HCT116 (cell line): ENCODE results near the gene SIT1. TPM values are rescaled to one million over a fixed set of nuclear protein-coding genes. Genes with fewer than 3 reads are reported as not detected.

ENCODE experiments used
- ATAC-seq: fragments of 200-7000 bp; cut with Tn5 transposase; 2 replicates; pipeline ENCODE4 v1.9.1; 2020; ENCODE audit warnings: mild to moderate bottlenecking, moderate library complexity
- BruUV-seq: library from RNA; stranded (reverse); fragments of 400-500 nt; replicated peaks from 2 replicates; lab custom pipeline; 2021; lab: Mats Ljungman, UMichigan
- CTCF ChIA-PET: fragments of 300-600 bp; sonication (Branson Sonifier 250); formaldehyde crosslinking; loops from one replicate; lab custom pipeline; 2021; ENCODE audit warnings: antibody characterized with exemption; lab: Charles Lee
- POLR2A ChIA-PET: fragments of 300-600, 350-600 bp; sonication (Branson Sonifier 250); formaldehyde crosslinking; loops from one replicate; lab custom pipeline; 2021; ENCODE audit warnings: antibody characterized with exemption; lab: Charles Lee
- RAD21 ChIA-PET, 2 experiments: fragments of 300-600 bp; sonication (Branson Sonifier 250); formaldehyde crosslinking; loops; one replicate each; lab custom pipeline; 2023; ENCODE audit warnings: low total read pairs in 2 of 2; ENCODE audit not compliant: uncharacterized antibody in 2 of 2, unreplicated experiment in 2 of 2, low non-redundant PET in 1 of 2; lab: Charles Lee
- DNase-seq: peaks from one replicate; pipeline ENCODE4 v3.0.0-alpha.2; 2010; ENCODE audit warnings: low read depth, low spot score
- H2AFZ ChIP-seq: fragments of 200-600 bp; shearing (Covaris generic), sonication (generic); 2 replicates; pipeline ENCODE4 v1.6.1; 2017; ENCODE audit warnings: low read depth, mixed run types, mixed read lengths, antibody characterized with exemption, low read length; ENCODE audit not compliant: poor library complexity, severe bottlenecking
- H3K27ac ChIP-seq: 2 replicates; pipeline ENCODE4 v1.5.1; 2012; ENCODE audit warnings: low read depth, low read length
- H3K27me3 ChIP-seq: fragments of 200-600 bp; sonication (generic); 2 replicates; pipeline ENCODE4 v1.6.1; 2016; ENCODE audit warnings: mixed run types, low read length, mixed read lengths; ENCODE audit not compliant: insufficient read depth
- H3K36me3 ChIP-seq, 2 experiments: fragments of 200-500 bp in 1 of 2; fragments of 200-600 bp in 1 of 2; sonication (Bioruptor generic) in 1 of 2; sonication (generic) in 1 of 2; 2 replicates each; pipeline versions ENCODE4 v1.5.1 to v1.6.1; 2014 to 2016; ENCODE audit warnings: low read length in 2 of 2, inconsistent platforms in 1 of 2, mixed read lengths in 1 of 2, mixed run types in 1 of 2; ENCODE audit not compliant: insufficient read depth in 2 of 2, control insufficient read depth in 1 of 2
- H3K4me1 ChIP-seq, 2 experiments: fragments of 200-600 bp in 1 of 2; sonication (generic) in 1 of 2; 2 replicates each; pipeline versions ENCODE4 v1.5.1 to v1.6.1; 2012 to 2017; ENCODE audit warnings: low read length in 2 of 2, inconsistent platforms in 1 of 2, mild to moderate bottlenecking in 1 of 2, mixed read lengths in 1 of 2, mixed run types in 1 of 2, moderate library complexity in 1 of 2; ENCODE audit not compliant: insufficient read depth in 2 of 2, control insufficient read depth in 1 of 2
- H3K4me2 ChIP-seq: fragments of 200-600 bp; sonication (generic); 2 replicates; pipeline ENCODE4 v1.6.1; 2017; ENCODE audit warnings: mixed run types, low read length, mixed read lengths
- H3K4me3 ChIP-seq, 2 experiments: fragments of 200-600 bp in 1 of 2; sonication (generic) in 1 of 2; replicated peaks in 1 of 2; 2 replicates each; pipeline ENCODE4 v1.5.1; 2011 to 2016; ENCODE audit warnings: low read length in 2 of 2, control low read depth in 1 of 2, low read depth in 1 of 2, mild to moderate bottlenecking in 1 of 2, mixed read lengths in 1 of 2, mixed run types in 1 of 2
- H3K79me2 ChIP-seq: fragments of 200-600 bp; sonication (generic); 2 replicates; pipeline ENCODE4 v1.6.1; 2017; ENCODE audit warnings: mild to moderate bottlenecking, mixed run types, low read length, moderate library complexity, mixed read lengths; ENCODE audit not compliant: insufficient read depth
- H3K9ac ChIP-seq: fragments of 200-600 bp; sonication (generic); 2 replicates; pipeline ENCODE4 v1.6.1; 2016; ENCODE audit warnings: low read length, mixed read lengths
- H3K9me2 ChIP-seq: fragments of 200-600 bp; sonication (generic), shearing (Covaris generic); 2 replicates; pipeline ENCODE4 v1.6.1; 2017; ENCODE audit warnings: mixed run types, mild to moderate bottlenecking, moderate library complexity; ENCODE audit not compliant: insufficient read depth
- H3K9me3 ChIP-seq, 2 experiments: fragments of 200-500 bp in 1 of 2; fragments of 200-600 bp in 1 of 2; sonication (Bioruptor generic) in 1 of 2; sonication (generic) in 1 of 2; 2 replicates each; pipeline ENCODE4 v1.6.1; 2014 to 2017; ENCODE audit warnings: low read length in 2 of 2, mixed read lengths in 2 of 2, inconsistent platforms in 1 of 2, low read depth in 1 of 2, mild to moderate bottlenecking in 1 of 2, mixed run types in 1 of 2, moderate library complexity in 1 of 2; ENCODE audit not compliant: control insufficient read depth in 1 of 2, insufficient read depth in 1 of 2
- H4K20me1 ChIP-seq: fragments of 200-600 bp; sonication (generic), shearing (Covaris generic); 2 replicates; pipeline ENCODE4 v1.6.1; 2017; ENCODE audit warnings: mixed run types, mild to moderate bottlenecking, moderate library complexity; ENCODE audit not compliant: insufficient read depth
- CBX3 ChIP-seq: IDR thresholded peaks from 2 replicates; pipeline ENCODE4 v1.6.1; 2012; ENCODE audit warnings: low read depth
- CEBPB ChIP-seq: IDR thresholded peaks from 2 replicates; pipeline ENCODE4 v1.6.1; 2012; ENCODE audit warnings: low read depth
- CTCF ChIP-seq, 3 experiments: fragments of 200-600 bp in 1 of 3; sonication (generic) in 1 of 3; IDR thresholded peaks in 2 of 3; conservative IDR thresholded peaks in 1 of 3; 2 replicates each; pipeline ENCODE4 v1.5.1; 2012 to 2017; ENCODE audit warnings: low read depth in 2 of 3, low read length in 2 of 3, antibody characterized with exemption in 1 of 3, borderline replicate concordance in 1 of 3, control low read depth in 1 of 3, mild to moderate bottlenecking in 1 of 3, mixed read lengths in 1 of 3, mixed run types in 1 of 3, moderate library complexity in 1 of 3; ENCODE audit not compliant: insufficient read depth in 1 of 3
- EGR1 ChIP-seq: IDR thresholded peaks from 2 replicates; pipeline ENCODE4 v1.6.1; 2012; ENCODE audit warnings: low read depth
- EZH2 ChIP-seq: fragments of 200-600 bp; sonication (generic); IDR thresholded peaks from 2 replicates; pipeline ENCODE4 v1.6.1; 2017; ENCODE audit warnings: antibody characterized with exemption, mixed run types
- EZH2phosphoT487 ChIP-seq: fragments of 200-600 bp; IDR thresholded peaks from 2 replicates; pipeline ENCODE4 v1.6.1; 2018; ENCODE audit warnings: antibody characterized with exemption, borderline replicate concordance
- FOSL1 ChIP-seq: IDR thresholded peaks from 2 replicates; pipeline ENCODE4 v1.6.1; 2012; ENCODE audit warnings: low read depth
- POLR2AphosphoS5 ChIP-seq: IDR thresholded peaks from 2 replicates; pipeline ENCODE4 v1.6.1; 2011; ENCODE audit warnings: mild to moderate bottlenecking, low read depth, low read length, moderate library complexity
- RAD21 ChIP-seq: IDR thresholded peaks from 2 replicates; pipeline ENCODE4 v1.6.1; 2012; ENCODE audit warnings: low read depth, mild to moderate bottlenecking
- SIN3A ChIP-seq: IDR thresholded peaks from 2 replicates; pipeline ENCODE4 v1.6.1; 2012; ENCODE audit warnings: low read depth
- SP1 ChIP-seq: IDR thresholded peaks from 2 replicates; pipeline ENCODE4 v1.6.1; 2012; ENCODE audit warnings: low read depth
- TCF7L2 ChIP-seq: IDR thresholded peaks from 2 replicates; pipeline ENCODE4 v1.7.0; 2011; ENCODE audit warnings: borderline replicate concordance, inconsistent platforms; ENCODE audit not compliant: insufficient read depth, insufficient read length; ENCODE audit errors: extremely low read depth
- YY1 ChIP-seq: IDR thresholded peaks from 2 replicates; pipeline ENCODE4 v1.6.1; 2011; ENCODE audit warnings: low read length, low read depth, moderate library complexity, mild to moderate bottlenecking; ENCODE audit not compliant: insufficient replicate concordance; ENCODE audit errors: extremely low read depth
- ZFX ChIP-seq: fragments of 450-650 bp; IDR thresholded peaks from 2 replicates; pipeline ENCODE4 v1.6.1; 2017
- intact Hi-C: fragments of 100-400 bp; cut with micrococcal nuclease; formaldehyde crosslinking; loops from 2 replicates; pipeline ENCODE4 v1.10.0; 2022
- total RNA-seq: library from RNA; stranded (reverse); gene quantifications from one replicate; pipeline ENCODE4 v1.2.1, GENCODE V29; 2021; ENCODE audit not compliant: unreplicated experiment
- TF ChIP-seq, protein P1 (sequence below): IDR thresholded peaks from 2 replicates; pipeline ENCODE4 v1.6.1; 2012

The SIT1 gene
- total RNA-seq, 1 experiment from 2014 or later, result not detected

GRCh38 chr9:35646533-35647265, 4.0 kb downstream of the SIT1 start:
- ChIA-PET POLR2A (interaction anchor here (1.2 to 1.7 kb wide), 2 partner anchors 11 to 18 kb away, joined by 4 to 6 read pairs; partner anchors contain the start of genes ARHGEF39, CCDC107 and RMRP), CTCF (interaction anchor here (0.8 to 2.3 kb wide), 9 partner anchors 10 to 236 kb away, joined by 3 to 12 read pairs (median 5); partner anchors contain the start of genes CCDC107, CREB3, RMRP and TLN1), RAD21 (interaction anchor here in 1 of 2 experiments (1.0 kb wide), 1 partner anchor 45 kb away, joined by 3 read pairs; no protein-coding TSS in a partner anchor)
- Histone ChIP-seq H3K4me1 (peaks cover 6 to 20% of the 10 kb centered on the region in 2 experiments; a peak in 3 of 4 replicates), H3K9me3 (no peaks in the 10 kb centered on the region), H3K79me2 (no peaks in the 10 kb centered on the region), H3K4me3 (peak overlapping the region; percentile 56 to 62), H3K27me3 (no peaks in the 10 kb centered on the region), H4K20me1 (no peaks in the 10 kb centered on the region), H3K27ac (peak overlapping the region; percentile 56), H3K4me2 (peak overlapping the region; percentile 78), H3K9me2 (no peaks in the 10 kb centered on the region), H2AFZ (peak overlapping the region; percentile 49), H3K36me3 (no peaks in the 10 kb centered on the region), H3K9ac (peak overlapping the region; percentile 52)
- intact Hi-C loops, result no loop called here
- peak; percentile 97 for ATAC-seq
- peak; percentile 50; the same call in 1 of the 2 replicates for TF ChIP-seq SIN3A
- TF ChIP-seq TCF7L2, result peak; percentile 47
- TF ChIP-seq, protein P1, sequence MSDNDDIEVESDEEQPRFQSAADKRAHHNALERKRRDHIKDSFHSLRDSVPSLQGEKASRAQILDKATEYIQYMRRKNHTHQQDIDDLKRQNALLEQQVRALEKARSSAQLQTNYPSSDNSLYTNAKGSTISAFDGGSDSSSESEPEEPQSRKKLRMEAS, result peak; percentile 46; the same call in 1 of the 2 replicates
- TF ChIP-seq CEBPB, result no peak
- no peak for TF ChIP-seq EZH2phosphoT487
- peak; percentile 69 to 86 (median 81) for TF ChIP-seq CTCF (IDR thresholded peaks at IDR 0.05 in 2 of 3, conservative IDR thresholded peaks at IDR 0.05 in 1 of 3; ENCODE audit: borderline replicate concordance in 1 of 3, insufficient read depth in 1 of 3, low read depth in 2 of 3, low read length in 2 of 3)
- TF ChIP-seq RAD21, result peak; percentile 93
- TF ChIP-seq CBX3, result no peak; the same call in 1 of the 2 replicates
- peak; percentile 67 for TF ChIP-seq POLR2AphosphoS5
- TF ChIP-seq YY1, result peak; percentile 27
- TF ChIP-seq SP1, result peak; percentile 8; the same call in 1 of the 2 replicates
- peak; percentile 1; the same call in 1 of the 2 replicates for TF ChIP-seq EGR1
- TF ChIP-seq ZFX, result peak; percentile 43; the same call in 1 of the 2 replicates
- TF ChIP-seq EZH2, result no peak
- TF ChIP-seq FOSL1, result no peak
- BruUV-seq, result no TSS peak
- DNase-seq, result peak; percentile 70
